HepG2 (cell line): ENCODE measurements around the gene CABP4. TPM values are rescaled to one million over a fixed set of nuclear protein-coding genes. Genes with fewer than 3 reads are reported as not detected.
A peak's percentile ranks its signal among the peaks of the same experiment; 100 is the strongest.

Experiments
- CHCHD3 ChIP-seq: sonication (generic); formaldehyde crosslinking; IDR thresholded peaks from 2 replicates; pipeline ENCODE4 v1.8.0; 2022; ENCODE audit warnings: mild to moderate bottlenecking, missing genetic modification reagents, moderate library complexity
- ELF3 ChIP-seq: IDR thresholded peaks from 2 replicates; pipeline ENCODE4 v1.6.1; 2016; ENCODE audit warnings: missing genetic modification reagents, missing compliant biosample characterization
- GMEB2 ChIP-seq: IDR thresholded peaks from 2 replicates; pipeline ENCODE4 v1.6.1; 2016; ENCODE audit warnings: missing biosample characterization, missing genetic modification reagents, low read depth
- HES4 ChIP-seq: sonication (generic); formaldehyde crosslinking; IDR thresholded peaks from 2 replicates; pipeline ENCODE4 v1.9.0; 2021; ENCODE audit warnings: mild to moderate bottlenecking, missing genetic modification reagents, borderline replicate concordance
- HIVEP1 ChIP-seq: sonication (generic); formaldehyde crosslinking; IDR thresholded peaks from 2 replicates; pipeline ENCODE4 v1.4.0; 2020; ENCODE audit warnings: mild to moderate bottlenecking, missing genetic modification reagents
- HOXA5 ChIP-seq: sonication (generic); formaldehyde crosslinking; IDR thresholded peaks from 2 replicates; pipeline ENCODE4 v1.4.0; 2020; ENCODE audit warnings: missing genetic modification reagents
- KAT7 ChIP-seq: IDR thresholded peaks from 2 replicates; pipeline ENCODE4 v1.6.1; 2018; ENCODE audit warnings: borderline replicate concordance, missing compliant biosample characterization
- MTF1 ChIP-seq: sonication (generic); formaldehyde crosslinking; IDR thresholded peaks from 2 replicates; pipeline ENCODE4 v1.5.0; 2020; ENCODE audit warnings: missing genetic modification reagents
- NAIF1 ChIP-seq: sonication (generic); formaldehyde crosslinking; IDR thresholded peaks from 2 replicates; pipeline ENCODE4 v1.5.0; 2020; ENCODE audit warnings: mild to moderate bottlenecking, missing genetic modification reagents, borderline replicate concordance
- PRPF4 ChIP-seq: fragments of 200-400 bp; formaldehyde crosslinking; IDR thresholded peaks from 2 replicates; pipeline ENCODE4 v1.6.1; 2016; ENCODE audit warnings: low read length, low read depth; ENCODE audit not compliant: poor library complexity, severe bottlenecking
- RFXANK ChIP-seq: IDR thresholded peaks from 2 replicates; pipeline ENCODE4 v1.6.1; 2016
- RORA ChIP-seq: sonication (generic); formaldehyde crosslinking; IDR thresholded peaks from 2 replicates; pipeline ENCODE4 v1.5.0; 2020; ENCODE audit warnings: mild to moderate bottlenecking, missing genetic modification reagents, moderate library complexity
- TOE1 ChIP-seq: sonication (generic); formaldehyde crosslinking; IDR thresholded peaks from 2 replicates; pipeline ENCODE4 v1.4.0; 2020; ENCODE audit warnings: mild to moderate bottlenecking, missing genetic modification reagents
- YEATS2 ChIP-seq: sonication (generic); formaldehyde crosslinking; IDR thresholded peaks from 2 replicates; pipeline ENCODE4 v1.4.0; 2020; ENCODE audit warnings: missing genetic modification reagents, borderline replicate concordance
- ZBTB14 ChIP-seq: sonication (generic); formaldehyde crosslinking; IDR thresholded peaks from 2 replicates; pipeline ENCODE4 v1.4.0; 2020; ENCODE audit warnings: missing genetic modification reagents
- ZBTB42 ChIP-seq: sonication (generic); formaldehyde crosslinking; IDR thresholded peaks from 2 replicates; pipeline ENCODE4 v1.5.0; 2020; ENCODE audit warnings: mild to moderate bottlenecking, missing genetic modification reagents
- ZFP41 ChIP-seq: sonication (generic); formaldehyde crosslinking; IDR thresholded peaks from 2 replicates; pipeline ENCODE4 v1.4.0; 2020; ENCODE audit warnings: mild to moderate bottlenecking, missing genetic modification reagents, borderline replicate concordance
- ZFP82 ChIP-seq: sonication (generic); formaldehyde crosslinking; IDR thresholded peaks from 2 replicates; pipeline ENCODE4 v1.5.1; 2020; ENCODE audit warnings: mild to moderate bottlenecking, missing genetic modification reagents, borderline replicate concordance
- ZNF350 ChIP-seq: sonication (generic); formaldehyde crosslinking; IDR thresholded peaks from 2 replicates; pipeline ENCODE4 v1.4.0; 2020; ENCODE audit warnings: mild to moderate bottlenecking, low read depth, missing genetic modification reagents, borderline replicate concordance
- ZNF609 ChIP-seq: sonication (generic); formaldehyde crosslinking; IDR thresholded peaks from 2 replicates; pipeline ENCODE4 v1.4.0; 2020; ENCODE audit warnings: mild to moderate bottlenecking, missing genetic modification reagents, borderline replicate concordance
- ZNF850 ChIP-seq: sonication (generic); formaldehyde crosslinking; conservative IDR thresholded peaks from 2 replicates; pipeline ENCODE4 v1.9.0; 2021; ENCODE audit warnings: mild to moderate bottlenecking, missing genetic modification reagents
- polyA plus RNA-seq, 8 experiments: library from polyadenylated mRNA; depleted of rRNA in 3 of 8; stranded (reverse) in 7 of 8; unstranded in 1 of 8; fragments of >200 nt; fragmentation: Illumina TruSeq in 4 of 8; extraction: Trizol in 4 of 8; gene quantifications; 2 replicates each; pipeline versions ENCODE4 v1.2.1 to v1.2.3, GENCODE V29; 2011 to 2016; ENCODE audit warnings: low read depth in 4 of 8, missing spikeins in 1 of 8, mixed read lengths in 1 of 8; ENCODE audit not compliant: insufficient read depth in 1 of 8
- total RNA-seq, 5 experiments: library from RNA; depleted of rRNA; stranded (reverse); fragments of >200 nt; fragmentation: Illumina TruSeq; extraction: Trizol; gene quantifications; 2 replicates each; pipeline ENCODE4 v1.2.3, GENCODE V29; 2016; ENCODE audit warnings: low read depth in 1 of 5

The CABP4 gene
- total and polyA plus RNA-seq, 2 of the 13 experiments (the other 11 are each of a cell fraction or from before 2014, with no cell fraction given): not detected

GRCh38 chr11:67482827-67483798 lies 28.0 kb downstream of the CABP4 start, which contains the start of gene AIP (continued):
- TF ChIP-seq ZNF609 (peak; percentile 72), HES4 (peak; percentile 96), PRPF4 (no peak), ZNF850 (CRISPR knock-in tag) (peak; percentile 34; the same call in 1 of the 2 replicates), YEATS2 (peak; percentile 98; the same call in 1 of the 2 replicates), RORA (no peak), KAT7 (CRISPR knock-in tag) (peak; percentile 68; the same call in 1 of the 2 replicates), ZFP82 (peak; percentile 87), CHCHD3 (CRISPR knock-in tag) (peak; percentile 57; the same call in 1 of the 2 replicates), ELF3 (CRISPR knock-in tag) (peak; percentile 57; the same call in 1 of the 2 replicates), ZNF350 (CRISPR knock-in tag) (peak; percentile 93), HIVEP1 (CRISPR knock-in tag) (peak; percentile 94), ZFP41 (CRISPR knock-in tag) (peak; percentile 45; the same call in 1 of the 2 replicates), GMEB2 (0 out of 2 replicates have a peak, but pooled peaks have one; percentile 28), HOXA5 (CRISPR knock-in tag) (peak; percentile 94), ZBTB14 (CRISPR knock-in tag) (no peak; the same call in 1 of the 2 replicates), TOE1 (CRISPR knock-in tag) (0 out of 2 replicates have a peak, but pooled peaks have one; percentile 80), RFXANK (CRISPR knock-in tag) (no peak), ZBTB42 (CRISPR knock-in tag) (peak; percentile 88; the same call in 1 of the 2 replicates), NAIF1 (CRISPR knock-in tag) (peak; percentile 95), MTF1 (CRISPR knock-in tag) (no peak; the same call in 1 of the 2 replicates)
